Activated CD4-positive, alpha-beta T cell treated with anti-CD3 and anti-CD28 coated beads for 48 hours (primary cell): ENCODE data around the gene ATG5.
A peak's percentile ranks its signal among the peaks of the same experiment; 100 is the strongest.

Source experiments
- DNase-seq: peaks from one replicate; pipeline ENCODE4 v3.0.0-alpha.2; 2020

Gene ATG5

DNA sequence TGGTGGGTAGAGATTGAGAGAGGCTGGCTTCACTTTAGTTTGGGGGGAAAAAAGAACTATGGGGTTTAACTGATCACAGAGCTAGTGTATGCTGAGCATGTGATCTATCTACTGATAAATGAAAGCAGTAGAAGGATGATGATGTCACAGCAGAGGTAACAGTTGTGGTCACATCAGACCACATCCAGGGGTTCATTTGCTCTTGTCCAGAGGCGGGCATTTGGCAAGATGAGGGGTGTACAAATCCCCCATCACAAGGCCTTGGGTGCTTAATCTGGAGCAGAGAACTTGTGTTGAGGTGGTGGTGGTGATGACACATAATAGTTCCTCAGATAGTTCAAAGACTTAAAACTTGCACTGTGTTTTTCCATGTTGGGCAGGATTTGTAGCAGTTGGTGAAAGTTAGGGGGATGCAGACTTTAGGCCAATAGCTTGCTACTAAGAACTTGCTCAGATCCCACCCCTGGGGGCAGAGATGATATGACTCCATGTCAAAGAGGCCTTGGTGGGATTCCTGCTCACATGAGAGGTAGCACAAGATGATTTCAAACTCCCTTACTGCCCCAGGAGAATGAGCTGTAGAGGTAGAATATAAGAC, 176.0 kb downstream of the ATG5 start:
- no peak for DNase-seq

- no peak for DNase-seq
Measured at GRCh38 chr6:106147476-106147875, 178.1 kb downstream of the ATG5 start.

GRCh38 chr6:106146852-106147351, 178.7 kb downstream of the ATG5 start:
- no peak for DNase-seq

GRCh38 chr6:106145741-106146227, 179.8 kb downstream of the ATG5 start:
- DNase-seq, result peak; percentile 44

GRCh38 chr6:106145144-106145543, 180.4 kb downstream of the ATG5 start:
- no peak for DNase-seq

DNA sequence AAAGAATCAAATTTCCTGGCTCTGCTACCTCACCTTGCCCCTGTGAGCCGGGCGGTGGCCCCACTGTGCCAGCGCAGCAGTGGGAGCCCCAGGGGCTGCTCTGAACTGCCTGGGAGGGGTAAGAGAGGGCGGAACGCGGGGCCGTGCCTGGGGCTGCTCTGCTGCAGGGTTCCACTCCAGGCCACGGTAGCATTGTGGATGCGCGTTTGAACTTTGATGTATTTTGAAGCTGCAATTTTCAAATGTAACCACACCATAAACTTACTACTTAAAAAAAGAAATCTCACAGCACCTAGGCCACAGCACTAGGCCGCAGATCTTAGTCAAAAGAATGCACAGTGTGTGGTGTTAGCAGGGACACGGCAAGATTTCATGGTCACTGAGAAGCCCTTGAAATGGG, 181.9 kb downstream of the ATG5 start:
- no peak for DNase-seq

DNA sequence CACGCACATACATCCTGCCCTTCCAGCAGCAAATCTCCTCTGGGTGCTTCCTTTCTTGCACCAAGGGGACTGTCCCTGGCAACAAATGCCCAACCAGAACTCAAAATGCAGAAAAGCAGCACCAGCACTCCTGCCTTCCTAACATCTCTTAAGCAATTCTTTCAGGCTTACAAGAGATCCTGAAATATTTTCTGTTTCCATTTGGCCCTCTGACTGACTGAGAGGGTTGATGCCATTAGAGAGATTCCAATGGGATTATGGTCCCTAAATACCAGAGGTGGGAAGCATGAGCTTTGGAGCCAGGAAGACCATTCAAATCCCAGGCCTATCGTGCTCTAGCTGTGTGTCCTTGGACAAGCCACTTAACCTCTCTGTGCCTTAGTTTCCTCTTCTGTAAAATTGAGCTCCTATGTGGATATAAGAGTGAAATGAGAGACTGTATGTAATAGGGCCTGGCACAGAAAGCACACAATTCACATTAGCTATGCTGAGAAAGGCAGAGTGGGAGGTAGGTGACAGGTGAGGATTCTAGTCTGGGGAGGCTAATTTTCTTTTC, 182.6 kb downstream of the ATG5 start:
- no peak for DNase-seq

DNA sequence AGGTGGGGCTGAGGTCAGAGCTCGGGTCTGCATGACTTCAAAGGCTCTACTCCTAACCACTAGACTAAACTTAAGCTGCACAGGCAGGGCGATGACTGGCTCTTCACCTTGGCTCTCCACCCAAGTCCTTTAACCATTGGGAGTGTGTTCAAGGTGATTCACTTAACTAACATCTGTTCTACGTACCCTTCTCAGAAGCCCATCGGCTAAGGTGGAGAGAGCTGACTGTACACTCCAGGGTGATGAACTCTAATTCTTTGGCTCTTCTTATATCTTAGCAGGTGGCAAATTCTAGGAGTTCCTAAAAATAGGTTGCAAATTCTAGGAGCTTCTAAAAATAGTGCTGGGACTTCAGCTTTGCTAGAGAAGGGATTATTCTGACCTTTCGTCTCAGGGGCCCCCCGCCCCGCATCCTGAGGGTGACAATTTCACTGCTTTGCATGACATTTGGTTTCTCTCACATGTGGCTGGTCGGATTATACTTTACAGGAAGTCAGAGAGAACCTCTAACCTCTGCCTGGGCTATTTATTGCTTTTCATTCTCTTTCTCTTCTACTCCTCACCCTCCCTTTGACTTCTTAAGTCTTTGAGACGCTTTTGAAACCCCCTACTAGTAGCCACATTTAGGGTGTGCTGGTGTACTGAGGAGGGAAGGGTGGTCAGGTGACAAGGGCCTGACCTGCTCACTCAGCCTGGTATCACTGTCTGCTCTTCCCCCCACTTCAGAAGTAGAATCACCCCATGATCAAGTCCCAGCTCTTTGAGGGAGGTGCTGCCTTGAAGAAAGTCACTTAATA, 183.9 kb downstream of the ATG5 start:
- DNase-seq, result peak; percentile 65

GRCh38 chr6:106138151-106138550, 187.4 kb downstream of the ATG5 start:
- DNase-seq, result no peak

GRCh38 chr6:106136845-106137244, 188.7 kb downstream of the ATG5 start:
- DNase-seq, result no peak

- no peak for DNase-seq
Measured at GRCh38 chr6:106135911-106136571, 189.5 kb downstream of the ATG5 start.

DNA sequence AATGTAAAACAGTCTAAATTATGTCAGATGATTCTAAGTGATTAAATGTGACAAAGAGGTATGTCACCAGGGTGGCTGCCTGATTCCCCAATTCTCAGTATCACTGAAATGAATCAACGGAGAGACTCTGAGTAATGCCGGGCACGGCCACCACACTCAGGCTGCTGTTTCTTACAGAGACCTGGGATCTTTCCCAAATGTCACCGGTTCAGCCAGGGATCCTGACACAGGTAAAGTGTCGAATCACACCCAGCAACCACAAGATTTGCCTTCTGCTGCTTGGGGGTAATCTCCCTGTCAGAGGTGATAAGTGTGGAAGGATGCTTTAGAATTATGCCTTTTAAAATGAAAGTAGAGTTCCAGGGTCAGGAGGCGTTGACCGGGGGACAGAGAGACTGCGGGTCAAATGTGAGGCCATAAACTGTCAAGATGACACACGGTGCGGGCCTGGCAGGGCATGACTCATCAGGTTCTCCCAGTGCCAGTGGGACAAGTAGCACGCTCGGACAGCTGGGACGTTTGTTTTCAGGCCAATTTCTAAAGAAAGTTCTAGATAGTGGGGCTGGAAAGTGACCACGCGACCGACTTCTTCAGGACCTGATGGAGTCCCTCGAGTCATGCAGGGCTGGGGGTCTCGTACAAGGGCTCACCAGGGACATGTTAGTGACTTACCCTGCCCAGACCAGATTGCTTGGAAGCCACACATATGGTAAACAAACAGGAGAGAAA, 190.5 kb downstream of the ATG5 start:
- DNase-seq, result peak; percentile 50
